ENCODE data around the gene APC. TPM values are rescaled to one million over a fixed set of nuclear protein-coding genes. Genes with fewer than 3 reads are reported as not detected.

The APC gene
- total RNA-seq, 4 donors from 2014 or later: 77.8 to 109 (median 85.7) TPM

- H3K36me3 ChIP-seq: peaks cover 0 to 29% (median 3%) of the 10 kb centered on the region in 4 donors
- in situ Hi-C loops (cut with MboI; ENCODE audit: low pct_ligation_motif_present in 1 of 4, low pct_unique_long_range_greater_than_20kb in 1 of 4, low sequenced_read_pairs in 3 of 4): no loop called here
Measured at GRCh38 chr5:112833971-112834370, 96.3 kb downstream of the APC start.

DNA sequence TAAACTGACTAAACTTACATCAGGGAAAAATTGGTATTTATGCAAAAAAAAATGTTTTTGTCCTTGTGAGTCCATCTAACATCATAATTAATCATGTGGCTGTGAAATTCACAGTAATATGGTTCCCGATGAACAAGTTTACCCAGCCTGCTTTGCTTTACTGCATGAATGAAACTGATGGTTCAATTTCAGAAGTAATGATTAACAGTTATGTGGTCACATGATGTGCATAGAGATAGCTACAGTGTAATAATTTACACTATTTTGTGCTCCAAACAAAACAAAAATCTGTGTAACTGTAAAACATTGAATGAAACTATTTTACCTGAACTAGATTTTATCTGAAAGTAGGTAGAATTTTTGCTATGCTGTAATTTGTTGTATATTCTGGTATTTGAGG, 106.8 kb downstream of the APC start:
- 81 to 100% methylated on average over 1 of the region's 1 CpG for WGBS, 2 donors (ENCODE audit: low coverage in 1 of 2)
- TF ChIP-seq EP300 (IDR thresholded peaks at IDR 0.05; ENCODE audit: low read depth): no peak
- no peak for TF ChIP-seq CTCF (IDR thresholded peaks at IDR 0.05)
- TF ChIP-seq POLR2A (IDR thresholded peaks at IDR 0.05): no peak
- TF ChIP-seq POLR2AphosphoS5 (IDR thresholded peaks at IDR 0.05): no peak
- Histone ChIP-seq H3K27ac (no peak overlapping the region), H3K36me3 (peaks cover 0 to under 1% (median 0%) of the 10 kb centered on the region in 4 donors), H3K9me3 (no peaks in the 10 kb centered on the region), H3K4me1 (peaks cover 0 to 2% (median 0%) of the 10 kb centered on the region in 4 donors), H3K4me3 (no peak overlapping the region), H3K27me3 (no peaks in the 10 kb centered on the region)
- intact Hi-C loops (cut with DNase I; ENCODE audit: low total_unique reads) (no loop called here), in situ Hi-C loops (cut with MboI; ENCODE audit: low pct_ligation_motif_present in 1 of 4, low pct_unique_long_range_greater_than_20kb in 1 of 4, low sequenced_read_pairs in 3 of 4) (no loop called here)
- no peak for DNase-seq

More at GRCh38 chr5:112833971-112834370, 96.3 kb downstream of the APC start:
- Histone ChIP-seq H3K27me3 (no peaks in the 10 kb centered on the region), H3K9me3 (no peaks in the 10 kb centered on the region), H3K27ac (no peak overlapping the region), H3K4me3 (no peak overlapping the region), H3K4me1 (no peaks in the 10 kb centered on the region)
- WGBS, 2 donors (ENCODE audit: low coverage in 1 of 2): 95 to 97% methylated on average over 9 to 13 of the region's 13 CpGs
- TF ChIP-seq CTCF (IDR thresholded peaks at IDR 0.05) (no peak), EP300 (IDR thresholded peaks at IDR 0.05; ENCODE audit: low read depth) (no peak), POLR2AphosphoS5 (IDR thresholded peaks at IDR 0.05) (no peak), POLR2A (IDR thresholded peaks at IDR 0.05) (no peak)
- intact Hi-C loops (cut with DNase I; ENCODE audit: low total_unique reads): no loop called here
- DNase-seq: no peak

DNA sequence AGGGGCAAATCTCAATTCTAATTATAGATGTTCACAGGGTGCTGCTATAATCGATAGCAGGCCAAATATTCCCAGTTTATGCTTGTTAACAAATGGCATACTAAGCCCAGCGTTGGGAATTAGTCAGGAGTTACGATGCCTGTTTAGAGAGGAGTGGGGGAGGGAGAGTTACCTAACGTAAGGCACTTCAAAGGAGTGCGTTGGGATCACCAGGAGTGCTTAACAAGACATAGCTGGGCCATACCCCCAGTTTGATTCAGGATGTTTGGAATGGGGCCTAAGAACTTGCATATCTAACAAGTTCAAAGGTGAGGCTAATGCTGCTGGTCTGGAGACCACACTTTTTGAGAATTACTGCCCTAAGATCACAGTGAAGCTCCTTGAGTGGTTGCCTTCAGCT, 108.9 kb downstream of the APC start:
- WGBS, 2 donors (ENCODE audit: low coverage in 1 of 2): 83 to 89% methylated on average over 1 to 5 of the region's 5 CpGs
- Histone ChIP-seq H3K36me3 (no peaks in the 10 kb centered on the region), H3K27me3 (no peaks in the 10 kb centered on the region), H3K4me3 (no peak overlapping the region), H3K27ac (no peak overlapping the region), H3K4me1 (peaks cover 0 to 2% (median 0%) of the 10 kb centered on the region in 4 donors), H3K9me3 (no peaks in the 10 kb centered on the region)
- in situ Hi-C loops (cut with MboI; ENCODE audit: low pct_ligation_motif_present in 1 of 4, low pct_unique_long_range_greater_than_20kb in 1 of 4, low sequenced_read_pairs in 3 of 4) (no loop called here), intact Hi-C loops (cut with DNase I; ENCODE audit: low total_unique reads) (no loop called here)
- TF ChIP-seq POLR2A (IDR thresholded peaks at IDR 0.05) (no peak), POLR2AphosphoS5 (IDR thresholded peaks at IDR 0.05) (no peak), CTCF (IDR thresholded peaks at IDR 0.05) (no peak), EP300 (IDR thresholded peaks at IDR 0.05; ENCODE audit: low read depth) (no peak)
- DNase-seq: no peak

DNA sequence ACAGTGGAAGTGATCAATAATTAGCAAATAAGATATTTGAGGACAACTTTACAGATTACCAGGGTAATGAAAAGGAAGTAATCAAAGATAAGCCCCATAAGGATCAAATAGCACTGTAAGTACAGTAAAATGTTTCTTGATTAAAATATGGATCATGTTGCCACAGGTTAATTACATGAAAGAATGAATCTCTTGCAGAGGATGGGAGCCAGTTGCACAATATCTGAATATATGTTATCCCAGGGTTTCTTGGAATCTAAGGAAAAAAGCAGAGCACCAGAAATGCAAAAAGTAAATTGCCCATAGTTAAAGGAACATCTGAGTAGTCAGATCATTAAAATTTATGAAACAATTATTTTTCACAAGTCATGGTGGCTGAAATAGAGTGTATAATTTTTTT, 109.6 kb downstream of the APC start:
- no peaks in the 10 kb centered on the region for H3K9me3 ChIP-seq
- H3K4me3 ChIP-seq: no peak overlapping the region
- TF ChIP-seq EP300 (IDR thresholded peaks at IDR 0.05; ENCODE audit: low read depth): no peak
- TF ChIP-seq CTCF (IDR thresholded peaks at IDR 0.05): no peak
- no peak for TF ChIP-seq POLR2AphosphoS5 (IDR thresholded peaks at IDR 0.05)
- TF ChIP-seq POLR2A (IDR thresholded peaks at IDR 0.05): no peak
- peaks cover 0 to 2% (median 0%) of the 10 kb centered on the region in 4 donors for H3K4me1 ChIP-seq
- no peaks in the 10 kb centered on the region for H3K27me3 ChIP-seq
- in situ Hi-C loops (cut with MboI; ENCODE audit: low pct_ligation_motif_present in 1 of 4, low pct_unique_long_range_greater_than_20kb in 1 of 4, low sequenced_read_pairs in 3 of 4): no loop called here
- intact Hi-C loops (cut with DNase I; ENCODE audit: low total_unique reads): no loop called here
- DNase-seq: no peak
- H3K36me3 ChIP-seq: no peaks in the 10 kb centered on the region
- H3K27ac ChIP-seq: no peak overlapping the region
